Thoracic aorta (tissue), 2 donors: ENCODE results near the gene METTL16. TPM values are rescaled to one million over a fixed set of nuclear protein-coding genes. Genes with fewer than 3 reads are reported as not detected.
A peak's percentile ranks its signal among the peaks of the same experiment; 100 is the strongest.

Experiments used
- ATAC-seq: fragments of 150-250 bp; one replicate; pipeline ENCODE4 v1.8.0; 2017; ENCODE audit warnings: low read depth; ENCODE audit not compliant: insufficient number of reproducible peaks, low FRiP score
- DNase-seq: peaks from one replicate; pipeline ENCODE4 v3.0.0-alpha.2; 2020; ENCODE audit warnings: low spot score
- H3K27ac ChIP-seq, 2 donors: fragments of 200-600 bp; sonication (generic); 1 replicate in 1 of 2; 2 replicates in 1 of 2; pipeline ENCODE4 v1.5.1; 2016; ENCODE audit warnings: mild to moderate bottlenecking in 2 of 2, moderate library complexity in 2 of 2
- H3K27me3 ChIP-seq: fragments of 200-600 bp; sonication (generic); replicated peaks from 2 replicates; pipeline ENCODE4 v1.6.0; 2016; ENCODE audit warnings: mild to moderate bottlenecking; ENCODE audit not compliant: insufficient read depth
- H3K36me3 ChIP-seq: fragments of 200-600 bp; sonication (generic); one replicate; pipeline ENCODE4 v1.5.1; 2016
- H3K4me1 ChIP-seq, 2 donors: fragments of 200-600 bp; sonication (generic); 1 replicate in 1 of 2; 2 replicates in 1 of 2; pipeline versions ENCODE4 v1.5.1 to v1.6.0; 2016; ENCODE audit warnings: low read depth in 2 of 2, mild to moderate bottlenecking in 1 of 2; ENCODE audit not compliant: control insufficient read depth in 1 of 2
- H3K4me3 ChIP-seq: fragments of 200-600 bp; sonication (generic); 2 replicates; pipeline ENCODE4 v1.5.1; 2016; ENCODE audit warnings: mild to moderate bottlenecking
- H3K9me3 ChIP-seq: fragments of 200-600 bp; sonication (generic); 2 replicates; pipeline ENCODE4 v1.5.1; 2016
- CTCF ChIP-seq: fragments of 200-600 bp; sonication (generic); IDR thresholded peaks from one replicate; pipeline ENCODE4 v1.5.1; 2019; ENCODE audit warnings: antibody characterized with exemption
- total RNA-seq, 2 donors: library from RNA; depleted of rRNA; stranded (reverse); fragments of >200 nt; gene quantifications; one replicate each; pipeline versions ENCODE4 v1.1.0 to v1.2.3, GENCODE V29; 2016

The METTL16 gene
- total RNA-seq, 2 donors from 2014 or later: 37.6 to 37.9 TPM

DNA sequence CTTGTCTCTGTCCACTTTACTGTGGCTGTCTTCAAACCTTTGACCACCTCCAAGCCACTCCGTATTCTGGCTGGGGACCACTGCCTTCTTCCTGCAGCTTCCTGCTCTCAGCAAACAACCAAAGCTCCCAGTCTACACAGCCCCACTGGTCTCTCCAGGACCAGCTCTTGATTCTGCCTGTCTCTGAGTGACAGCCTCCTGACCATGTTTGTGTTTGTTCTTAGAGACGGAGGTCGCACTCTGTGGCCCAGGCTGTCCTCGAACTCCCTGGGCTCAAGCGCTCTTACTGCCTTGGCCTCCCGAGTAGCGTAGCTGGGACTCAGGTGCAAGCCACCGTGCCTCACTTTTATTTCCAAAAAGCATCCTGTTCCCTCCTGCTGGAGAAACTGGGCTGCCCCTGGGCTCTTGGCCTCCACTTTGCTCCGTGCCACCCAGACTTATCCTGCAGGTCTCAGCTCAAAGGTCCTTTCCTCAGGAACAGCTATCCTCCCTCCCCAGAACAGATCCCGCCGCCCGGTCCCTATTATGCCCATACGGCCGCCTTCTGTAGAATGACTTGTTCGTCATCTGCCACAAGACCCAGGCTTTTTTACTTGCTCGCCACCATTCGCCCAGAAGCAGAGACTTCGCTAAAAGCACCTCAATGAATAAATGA is 120.0 kb downstream of the METTL16 start:
- H3K27ac ChIP-seq: peak overlapping the region; percentile 59 to 99
- peaks cover 38 to 57% of the 10 kb centered on the region in 2 donors for H3K4me1 ChIP-seq
- no peaks in the 10 kb centered on the region for H3K9me3 ChIP-seq
- no peak for DNase-seq
- no peak for TF ChIP-seq CTCF
- peaks cover 12% of the 10 kb centered on the region for H3K36me3 ChIP-seq
- peak overlapping the region; percentile 92 for H3K4me3 ChIP-seq
- H3K27me3 ChIP-seq: no peaks in the 10 kb centered on the region
- no peak for ATAC-seq

DNA sequence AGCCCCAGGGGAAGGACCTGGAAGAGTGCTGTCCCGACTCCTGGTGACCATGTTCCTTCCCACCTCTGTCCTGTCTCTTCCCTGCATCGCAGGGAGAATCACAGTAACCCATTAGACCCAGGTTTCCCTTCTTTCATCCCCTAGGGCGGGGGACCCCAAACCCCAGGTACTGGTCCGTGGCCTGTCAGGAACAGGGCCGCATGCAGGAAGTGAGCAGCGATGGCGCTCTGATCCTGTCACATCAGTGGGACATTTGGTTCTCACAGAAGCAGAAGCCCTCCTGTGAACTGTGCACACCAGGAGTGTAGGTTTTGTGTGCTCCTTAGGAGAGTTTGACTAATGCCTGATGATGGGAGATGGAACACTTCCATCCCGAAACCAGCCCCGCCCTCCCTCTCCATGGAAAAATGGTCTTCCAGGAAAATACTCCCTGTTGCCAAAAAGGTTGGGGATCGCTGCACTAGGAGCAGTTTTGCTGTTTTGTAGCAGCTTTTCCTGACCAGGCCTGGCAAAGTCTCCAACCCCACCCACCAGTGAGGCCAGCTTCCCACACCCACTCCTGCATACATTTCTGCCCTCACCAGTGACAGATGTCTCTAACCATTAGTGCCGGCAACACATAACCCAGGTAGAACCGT is 121.4 kb downstream of the METTL16 start:
- no peak overlapping the region for H3K27ac ChIP-seq
- no peak for ATAC-seq
- H3K4me1 ChIP-seq: peaks cover 27 to 43% of the 10 kb centered on the region in 2 donors
- H3K27me3 ChIP-seq: no peaks in the 10 kb centered on the region
- no peak for DNase-seq
- peaks cover 23% of the 10 kb centered on the region for H3K36me3 ChIP-seq
- no peak for TF ChIP-seq CTCF
- no peak overlapping the region for H3K4me3 ChIP-seq
- no peaks in the 10 kb centered on the region for H3K9me3 ChIP-seq

DNA sequence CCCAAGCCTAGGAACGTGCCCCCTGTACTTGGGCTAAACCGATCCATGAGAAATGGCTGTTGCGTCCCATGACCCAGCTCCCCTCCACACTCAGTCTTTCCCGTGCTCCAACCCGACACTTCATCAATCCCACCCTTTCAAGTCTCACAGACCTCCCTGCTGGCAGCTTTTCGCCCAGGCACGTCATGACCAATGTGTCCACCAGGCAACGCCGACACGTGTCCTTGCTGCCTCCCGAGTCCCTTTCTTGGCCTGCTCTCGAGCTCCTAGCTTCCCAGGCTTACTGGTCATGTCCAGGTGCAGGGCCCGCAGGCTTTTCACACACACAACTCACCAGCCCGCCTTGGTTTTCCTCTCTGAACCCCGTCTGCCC is 123.0 kb downstream of the METTL16 start:
- DNase-seq: no peak
- TF ChIP-seq CTCF: no peak
- Histone ChIP-seq H3K4me1 (peaks cover 15 to 29% of the 10 kb centered on the region in 2 donors), H3K9me3 (no peaks in the 10 kb centered on the region), H3K27ac (no peak overlapping the region), H3K36me3 (peaks cover 24% of the 10 kb centered on the region), H3K27me3 (no peaks in the 10 kb centered on the region), H3K4me3 (no peak overlapping the region)
- no peak for ATAC-seq

DNA sequence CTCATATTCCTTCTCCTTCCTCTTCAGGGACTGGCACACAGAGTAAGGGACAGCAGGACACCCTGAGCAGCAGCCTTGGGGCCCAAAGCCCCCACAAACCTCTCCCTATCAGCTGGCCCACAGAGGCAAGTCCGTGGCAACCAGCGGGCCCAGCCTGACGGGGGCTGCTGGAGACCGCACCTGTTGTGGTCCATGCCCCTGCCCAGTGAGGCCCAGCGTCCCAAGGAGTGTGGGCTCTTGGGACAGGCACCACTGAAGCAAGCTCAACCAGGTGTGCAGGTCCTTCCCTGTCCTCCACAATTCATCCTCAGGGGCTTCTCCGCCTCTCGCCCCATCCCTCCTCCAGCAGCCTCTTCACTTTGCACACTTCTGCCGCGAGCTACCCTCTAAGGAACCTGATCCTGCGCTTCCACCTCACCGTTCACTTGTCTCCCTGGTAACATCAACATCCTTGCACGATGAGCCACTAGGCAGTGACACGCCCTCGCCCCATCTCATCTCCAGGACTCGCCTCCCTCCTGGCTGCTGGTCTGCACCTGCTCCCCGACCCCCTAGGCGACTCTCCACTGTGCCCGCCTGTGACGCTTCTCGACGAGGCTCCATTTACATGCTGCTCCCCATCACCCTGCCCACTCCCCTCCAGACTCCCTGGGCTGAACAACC is 123.5 kb downstream of the METTL16 start:
- no peak for TF ChIP-seq CTCF
- no peak overlapping the region for H3K4me3 ChIP-seq
- ATAC-seq (no peak), DNase-seq (no peak)
- peaks cover 15 to 29% of the 10 kb centered on the region in 2 donors for H3K4me1 ChIP-seq
- peaks cover 24% of the 10 kb centered on the region for H3K36me3 ChIP-seq
- H3K27ac ChIP-seq: no peak overlapping the region
- no peaks in the 10 kb centered on the region for H3K27me3 ChIP-seq
- no peaks in the 10 kb centered on the region for H3K9me3 ChIP-seq
